CD14-positive monocyte (primary cell): ENCODE measurements around the gene NFATC1. TPM values are rescaled to one million over a fixed set of nuclear protein-coding genes. Genes with fewer than 3 reads are reported as not detected.

Experiments
- DNase-seq, 3 donors: peaks; one replicate each; pipeline ENCODE4 v3.0.0-alpha.2; 2011 to 2022
- H2AFZ ChIP-seq: 2 replicates; pipeline ENCODE4 v1.6.0; 2012; ENCODE audit warnings: mild to moderate bottlenecking, low read depth, low read length, inconsistent platforms; ENCODE audit not compliant: insufficient read depth, poor library complexity, severe bottlenecking
- H3K27ac ChIP-seq, 2 donors: 1 replicate in 1 of 2; 2 replicates in 1 of 2; pipeline ENCODE4 v1.5.1; 2012 to 2013; ENCODE audit warnings: low read length in 2 of 2, control low read depth in 1 of 2, inconsistent platforms in 1 of 2, low read depth in 1 of 2, mild to moderate bottlenecking in 1 of 2
- H3K27me3 ChIP-seq, 2 donors: one replicate each; pipeline versions ENCODE4 v1.6.0 to v1.6.1; 2011 to 2013; ENCODE audit warnings: low read length in 2 of 2; ENCODE audit not compliant: control insufficient read depth in 2 of 2, insufficient read depth in 2 of 2
- H3K36me3 ChIP-seq, 2 donors: replicated peaks in 1 of 2; 1 replicate in 1 of 2; 2 replicates in 1 of 2; pipeline versions ENCODE4 v1.5.1 to v1.6.1; 2012 to 2013; ENCODE audit warnings: low read length in 2 of 2, control low read depth in 1 of 2, inconsistent platforms in 1 of 2, mild to moderate bottlenecking in 1 of 2; ENCODE audit not compliant: insufficient read depth in 2 of 2, control insufficient read depth in 1 of 2
- H3K4me1 ChIP-seq, 2 donors: 1 replicate in 1 of 2; 2 replicates in 1 of 2; pipeline versions ENCODE4 v1.5.1 to v1.6.1; 2012 to 2013; ENCODE audit warnings: low read length in 2 of 2, control low read depth in 1 of 2, inconsistent platforms in 1 of 2, mild to moderate bottlenecking in 1 of 2, moderate library complexity in 1 of 2; ENCODE audit not compliant: insufficient read depth in 2 of 2, control insufficient read depth in 1 of 2
- H3K4me2 ChIP-seq: replicated peaks from 2 replicates; pipeline ENCODE3; 2012; ENCODE audit warnings: low read length, moderate library complexity, mild to moderate bottlenecking; ENCODE audit not compliant: poor library complexity, severe bottlenecking; ENCODE audit errors: extremely low read depth
- H3K4me3 ChIP-seq, 3 experiments: fragments of 200-600 bp in 1 of 3; sonication (generic) in 1 of 3; replicated peaks in 1 of 3; 1 replicate in 2 of 3; 2 replicates in 1 of 3; pipeline ENCODE4 v1.5.1; 2011 to 2013; ENCODE audit warnings: low read length in 3 of 3, mild to moderate bottlenecking in 3 of 3, control low read depth in 2 of 3, low read depth in 2 of 3, inconsistent platforms in 1 of 3, moderate library complexity in 1 of 3
- H3K79me2 ChIP-seq: 2 replicates; pipeline ENCODE4 v1.6.0; 2012; ENCODE audit warnings: mild to moderate bottlenecking, control low read depth, inconsistent platforms, low read length, moderate library complexity; ENCODE audit not compliant: insufficient read depth
- H3K9ac ChIP-seq: 2 replicates; pipeline ENCODE4 v1.6.0; 2017; ENCODE audit warnings: low read length, mild to moderate bottlenecking; ENCODE audit not compliant: insufficient read depth, poor library complexity, severe bottlenecking
- H3K9me3 ChIP-seq, 2 donors: replicated peaks in 1 of 2; 1 replicate in 1 of 2; 2 replicates in 1 of 2; pipeline versions ENCODE4 v1.5.1 to v1.6.1; 2012 to 2013; ENCODE audit warnings: low read length in 2 of 2, control low read depth in 1 of 2; ENCODE audit not compliant: control insufficient read depth in 1 of 2, insufficient read depth in 1 of 2
- H4K20me1 ChIP-seq: 2 replicates; pipeline ENCODE4 v1.6.0; 2012; ENCODE audit warnings: mild to moderate bottlenecking, low read length, control low read depth, moderate library complexity; ENCODE audit not compliant: insufficient read depth
- H3K27ac Mint-ChIP-seq, 7 donors: one replicate each; pipeline ENCODE4 v1.8.0; 2020; ENCODE audit warnings: mild to moderate bottlenecking in 7 of 7, mixed read lengths in 7 of 7, moderate library complexity in 6 of 7, inconsistent platforms in 2 of 7
- H3K27me3 Mint-ChIP-seq, 3 donors: one replicate each; pipeline ENCODE4 v1.8.0; 2021 to 2022; ENCODE audit warnings: low read depth in 3 of 3, mild to moderate bottlenecking in 3 of 3, mixed read lengths in 3 of 3, moderate library complexity in 3 of 3, inconsistent platforms in 1 of 3
- H3K36me3 Mint-ChIP-seq, 2 donors: one replicate each; pipeline ENCODE4 v1.8.0; 2020; ENCODE audit warnings: mixed read lengths in 2 of 2, inconsistent platforms in 1 of 2, mild to moderate bottlenecking in 1 of 2
- H3K4me1 Mint-ChIP-seq: one replicate; pipeline ENCODE4 v1.8.0; 2020; ENCODE audit warnings: mild to moderate bottlenecking, mixed read lengths
- H3K4me3 Mint-ChIP-seq, 2 donors: one replicate each; pipeline ENCODE4 v1.8.0; 2020; ENCODE audit warnings: mild to moderate bottlenecking in 2 of 2, mixed read lengths in 2 of 2, moderate library complexity in 1 of 2
- H3K9me3 Mint-ChIP-seq, 7 donors: one replicate each; pipeline ENCODE4 v1.8.0; 2020 to 2022; ENCODE audit warnings: mixed read lengths in 7 of 7, mild to moderate bottlenecking in 6 of 7, moderate library complexity in 6 of 7, inconsistent platforms in 2 of 7
- CTCF ChIP-seq: fragments of 200-600 bp; IDR thresholded peaks from one replicate; pipeline ENCODE4 v1.8.0; 2022; ENCODE audit warnings: antibody characterized with exemption, mild to moderate bottlenecking
- WGBS: methylation state at CpG from one replicate; pipeline ENCODE4 v1.1.5; 2013; ENCODE audit warnings: missing lambda C conversion rate; ENCODE audit not compliant: insufficient coverage; 5-methylcytosine and 5-hydroxymethylcytosine counted together
- intact Hi-C, 2 donors: fragments of 100-400 bp; cut with micrococcal nuclease; formaldehyde crosslinking; loops; one replicate each; pipeline versions ENCODE4 v1.15.0 to v1.15.1; 2023
- polyA plus RNA-seq, 3 donors: library from polyadenylated mRNA; depleted of rRNA in 1 of 3; unstranded in 2 of 3; stranded (reverse) in 1 of 3; fragments of 300-500 nt in 2 of 3; fragments of >200 nt in 1 of 3; fragmentation: Illumina TruSeq in 2 of 3; gene quantifications; 1 replicate in 2 of 3; 2 replicates in 1 of 3; pipeline ENCODE4 v1.2.3, GENCODE V29; 2012 to 2021

The NFATC1 gene
- polyA plus RNA-seq, 3 donors: 7.8 to 10.7 (median 8.3) TPM

DNA sequence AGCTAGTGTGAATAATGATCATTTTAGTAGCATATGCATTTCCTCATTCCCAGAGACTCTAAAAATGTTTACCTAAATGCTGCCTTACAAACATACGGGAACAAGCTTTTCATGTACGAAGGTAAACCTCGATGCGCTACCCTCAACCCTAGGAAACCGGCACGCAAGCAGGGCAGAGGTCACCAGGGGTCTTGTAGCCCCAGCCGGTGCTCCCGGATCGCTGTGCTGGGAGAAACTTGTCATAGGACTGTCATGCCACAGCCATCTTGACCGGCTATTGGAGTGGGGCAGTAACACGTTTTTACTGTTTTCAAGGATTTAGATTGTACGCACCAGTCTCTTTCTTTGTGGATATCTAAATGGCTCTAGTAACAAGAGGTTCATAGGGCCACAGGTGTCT, 34.8 kb upstream of the NFATC1 start:
- peaks cover 0 to 3% (median 0%) of the 10 kb centered on the region in 7 donors for H3K9me3 Mint-ChIP-seq
- intact Hi-C loops: no loop called here

DNA sequence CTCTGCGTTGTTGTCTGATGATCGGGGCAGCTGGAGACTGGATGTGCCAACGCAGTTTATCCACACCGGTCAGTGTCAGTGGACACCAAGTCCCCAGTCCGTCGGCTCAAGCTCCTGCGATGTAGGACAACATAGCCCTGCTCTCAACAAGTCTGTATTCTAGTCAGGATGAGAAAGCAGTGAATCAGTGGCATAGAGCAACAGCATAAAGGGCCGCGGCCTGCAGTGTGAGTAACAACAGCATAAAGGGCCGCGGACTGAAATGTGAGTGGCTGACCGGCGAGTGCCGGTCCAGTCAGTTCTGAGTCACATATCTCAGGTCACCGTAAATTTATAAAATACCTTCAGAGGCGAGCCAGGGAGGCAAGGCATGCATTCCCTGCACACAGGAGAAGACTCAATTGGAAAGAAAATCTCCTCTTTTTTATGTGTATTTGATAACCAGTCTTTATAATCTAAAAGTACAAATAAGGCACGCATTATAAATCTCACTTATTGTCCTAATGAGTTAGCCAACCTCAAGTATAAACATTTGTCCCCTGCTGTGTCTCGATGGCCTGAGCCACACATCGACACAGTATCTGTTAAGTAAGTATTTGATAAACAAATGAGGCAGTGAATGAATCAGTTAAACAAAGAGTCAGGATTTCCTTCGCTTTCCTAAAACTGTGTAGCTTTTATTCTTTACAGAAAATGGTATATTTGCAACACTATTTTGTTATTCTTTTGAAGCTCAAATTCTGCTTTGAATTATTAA, 33.8 kb upstream of the NFATC1 start:
- 97% methylated on average over 12 of the region's 20 CpGs for WGBS
- Mint-ChIP-seq H3K9me3 (peaks cover 0 to 3% (median 0%) of the 10 kb centered on the region in 7 donors), H3K27ac (peak overlapping the region in 1 of 7 donors; percentile 75), H3K36me3 (peaks cover 54 to 73% of the 10 kb centered on the region in 2 donors), H3K4me1 (no peaks in the 10 kb centered on the region), H3K27me3 (peaks cover 0 to 3% (median 0%) of the 10 kb centered on the region in 3 donors), H3K4me3 (no peak overlapping the region)
- Histone ChIP-seq H4K20me1 (no peaks in the 10 kb centered on the region), H3K4me1 (no peaks in the 10 kb centered on the region), H3K36me3 (peaks cover 27 to 61% of the 10 kb centered on the region in 2 donors), H3K27ac (no peak overlapping the region), H2AFZ (no peak overlapping the region), H3K4me3 (no peak overlapping the region), H3K9me3 (no peaks in the 10 kb centered on the region), H3K9ac (no peak overlapping the region), H3K79me2 (no peaks in the 10 kb centered on the region), H3K27me3 (no peaks in the 10 kb centered on the region), H3K4me2 (no peak overlapping the region)
- intact Hi-C loops: no loop called here
- DNase-seq: no peak
- TF ChIP-seq CTCF: no peak

More for the DNA sequence above, 34.8 kb upstream of the NFATC1 start:
- no peak overlapping the region for H3K9ac ChIP-seq
- no peak overlapping the region for H2AFZ ChIP-seq
- DNase-seq: no peak
- H3K27ac ChIP-seq: no peak overlapping the region
- no peaks in the 10 kb centered on the region for H3K4me1 ChIP-seq
- WGBS: 100% methylated on average over 10 of the region's 12 CpGs
- H3K27ac Mint-ChIP-seq: no peak overlapping the region
- peaks cover 0 to 3% (median 0%) of the 10 kb centered on the region in 3 donors for H3K27me3 Mint-ChIP-seq
- no peaks in the 10 kb centered on the region for H3K27me3 ChIP-seq
- no peaks in the 10 kb centered on the region for H3K79me2 ChIP-seq
- H3K4me1 Mint-ChIP-seq: no peaks in the 10 kb centered on the region
- peaks cover 50 to 66% of the 10 kb centered on the region in 2 donors for H3K36me3 Mint-ChIP-seq
- no peak for TF ChIP-seq CTCF
- H3K4me2 ChIP-seq: no peak overlapping the region
- no peaks in the 10 kb centered on the region for H3K9me3 ChIP-seq
- H4K20me1 ChIP-seq: no peaks in the 10 kb centered on the region
- H3K4me3 Mint-ChIP-seq: no peak overlapping the region
- H3K4me3 ChIP-seq: no peak overlapping the region
- H3K36me3 ChIP-seq: peaks cover 25 to 55% of the 10 kb centered on the region in 2 donors
